K562 (cell line): ENCODE results near the gene TMEM107. TPM values are rescaled to one million over a fixed set of nuclear protein-coding genes. Genes with fewer than 3 reads are reported as not detected.

Experiments
- ADNP ChIP-seq: fragments of 200-800 bp; sonication (Bioruptor generic); IDR thresholded peaks from 2 replicates; pipeline ENCODE4 v1.6.1; 2016; ENCODE audit warnings: missing genetic modification characterization, missing compliant biosample characterization
- CTBP1 ChIP-seq: fragments of 450-650 bp; IDR thresholded peaks from 2 replicates; pipeline ENCODE4 v1.6.1; 2016; ENCODE audit warnings: borderline replicate concordance
- E4F1 ChIP-seq: fragments of 250-450 bp; sonication (Bioruptor Pico); IDR thresholded peaks from 2 replicates; pipeline ENCODE4 v1.5.0; 2021; ENCODE audit warnings: mild to moderate bottlenecking, borderline replicate concordance
- ERF ChIP-seq: fragments of 450-650 bp; formaldehyde crosslinking; IDR thresholded peaks from 2 replicates; pipeline ENCODE4 v1.4.0; 2020; ENCODE audit warnings: mild to moderate bottlenecking, mixed read lengths
- HEY1 ChIP-seq: fragments of 250-450 bp; sonication (Bioruptor Pico); IDR thresholded peaks from 2 replicates; pipeline ENCODE4 v1.5.0; 2020; ENCODE audit warnings: mild to moderate bottlenecking, moderate library complexity, borderline replicate concordance
- HMG20B ChIP-seq: fragments of 250-450 bp; sonication (Bioruptor Pico); IDR thresholded peaks from 2 replicates; pipeline ENCODE4 v1.5.0; 2021; ENCODE audit warnings: mild to moderate bottlenecking
- KAT8 ChIP-seq: fragments of 450-650 bp; IDR thresholded peaks from 2 replicates; pipeline ENCODE4 v1.6.1; 2016; ENCODE audit warnings: low read depth, mild to moderate bottlenecking
- MYBL2 ChIP-seq, 2 experiments: fragments of 450-650 bp in 1 of 2; sonication (generic) in 1 of 2; formaldehyde crosslinking in 1 of 2; IDR thresholded peaks; 2 replicates each; pipeline versions ENCODE4 v1.6.1 to v1.8.1; 2017 to 2022; ENCODE audit warnings: borderline replicate concordance in 1 of 2, inconsistent platforms in 1 of 2, low read depth in 1 of 2, mild to moderate bottlenecking in 1 of 2, missing genetic modification reagents in 1 of 2, moderate library complexity in 1 of 2
- PHB2 ChIP-seq: fragments of 450-650 bp; IDR thresholded peaks from 2 replicates; pipeline ENCODE4 v1.6.1; 2017; ENCODE audit warnings: low read depth
- SIN3B ChIP-seq: fragments of 450-650 bp; IDR thresholded peaks from 2 replicates; pipeline ENCODE4 v1.6.1; 2017; ENCODE audit warnings: low read depth, mild to moderate bottlenecking, moderate library complexity
- SMAD4 ChIP-seq: fragments of 250-450 bp; sonication (Bioruptor Pico); conservative IDR thresholded peaks from 2 replicates; pipeline ENCODE4 v1.8.0; 2021; ENCODE audit warnings: inconsistent platforms, mild to moderate bottlenecking, moderate library complexity
- SREBF2 ChIP-seq: sonication (generic); formaldehyde crosslinking; IDR thresholded peaks from 2 replicates; pipeline ENCODE4 v1.4.0; 2020; ENCODE audit warnings: mild to moderate bottlenecking, missing genetic modification reagents
- TFAP4 ChIP-seq: sonication (generic); formaldehyde crosslinking; IDR thresholded peaks from 2 replicates; pipeline ENCODE4 v1.8.0; 2022; ENCODE audit warnings: missing genetic modification reagents, mild to moderate bottlenecking, moderate library complexity, borderline replicate concordance
- TOE1 ChIP-seq, 2 experiments: fragments of 450-650 bp in 1 of 2; sonication (generic) in 1 of 2; formaldehyde crosslinking in 1 of 2; IDR thresholded peaks; 2 replicates each; pipeline versions ENCODE4 v1.7.1 to v1.8.0; 2016 to 2022; ENCODE audit warnings: borderline replicate concordance in 2 of 2, mild to moderate bottlenecking in 2 of 2, antibody characterized with exemption in 1 of 2, inconsistent platforms in 1 of 2, low read depth in 1 of 2, missing genetic modification reagents in 1 of 2, moderate library complexity in 1 of 2
- ZNF143 ChIP-seq: sonication (generic); formaldehyde crosslinking; IDR thresholded peaks from 2 replicates; pipeline ENCODE4 v1.9.0; 2022; ENCODE audit warnings: mild to moderate bottlenecking, missing genetic modification reagents
- polyA plus RNA-seq, 8 experiments: library from polyadenylated mRNA; depleted of rRNA in 4 of 8; stranded (reverse) in 5 of 8; unstranded in 3 of 8; fragments of >200 nt; fragmentation: Nextera tagmentation in 2 of 8; fragmentation: Illumina TruSeq in 1 of 8; extraction: Ambion mirVana in 2 of 8; extraction: Trizol in 1 of 8; gene quantifications; 2 replicates each; pipeline versions ENCODE4 v1.2.1 to v1.2.3, GENCODE V29; 2011 to 2014; ENCODE audit warnings: inconsistent platforms in 1 of 8, missing spikeins in 1 of 8
- total RNA-seq, 7 experiments: library from RNA; depleted of rRNA in 6 of 7; stranded (reverse); fragments of >200 nt in 6 of 7; fragmentation: Illumina TruSeq in 2 of 7; extraction: Trizol in 2 of 7; gene quantifications; 2 replicates each; pipeline versions ENCODE4 v1.2.1 to v1.2.3, GENCODE V29; 2011 to 2021; ENCODE audit warnings: low replicate concordance in 1 of 7
- TF ChIP-seq, protein P1 (sequence below), 2 experiments: fragments of 200-800 bp in 1 of 2; sonication (Bioruptor generic) in 1 of 2; sonication (generic) in 1 of 2; formaldehyde crosslinking in 1 of 2; IDR thresholded peaks in 1 of 2; conservative IDR thresholded peaks in 1 of 2; 2 replicates each; pipeline versions ENCODE4 v1.5.0 to v1.6.1; 2016 to 2020; ENCODE audit warnings: missing compliant biosample characterization in 1 of 2, missing genetic modification characterization in 1 of 2, missing genetic modification reagents in 1 of 2
- TF ChIP-seq, protein P2 (sequence below): fragments of 450-650 bp; IDR thresholded peaks from 2 replicates; pipeline ENCODE4 v1.7.0; 2016; ENCODE audit warnings: borderline replicate concordance

Gene TMEM107
- total and polyA plus RNA-seq, 9 of the 15 experiments (the other 6 are each of a cell fraction or from before 2014, with no cell fraction given), result 7.1 to 26.2 (median 16.9) TPM

GRCh38 chr17:8220783-8221662 is 44.8 kb upstream of the TMEM107 start (continued):
- TF ChIP-seq, protein P1, sequence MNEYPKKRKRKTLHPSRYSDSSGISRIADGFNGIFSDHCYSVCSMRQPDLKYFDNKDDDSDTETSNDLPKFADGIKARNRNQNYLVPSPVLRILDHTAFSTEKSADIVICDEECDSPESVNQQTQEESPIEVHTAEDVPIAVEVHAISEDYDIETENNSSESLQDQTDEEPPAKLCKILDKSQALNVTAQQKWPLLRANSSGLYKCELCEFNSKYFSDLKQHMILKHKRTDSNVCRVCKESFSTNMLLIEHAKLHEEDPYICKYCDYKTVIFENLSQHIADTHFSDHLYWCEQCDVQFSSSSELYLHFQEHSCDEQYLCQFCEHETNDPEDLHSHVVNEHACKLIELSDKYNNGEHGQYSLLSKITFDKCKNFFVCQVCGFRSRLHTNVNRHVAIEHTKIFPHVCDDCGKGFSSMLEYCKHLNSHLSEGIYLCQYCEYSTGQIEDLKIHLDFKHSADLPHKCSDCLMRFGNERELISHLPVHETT (CRISPR knock-in tag; conservative IDR thresholded peaks at IDR 0.05 in 1 of 2, IDR thresholded peaks at IDR 0.05 in 1 of 2), result peak in 1 of 2 experiments; percentile 66; a peak in 2 of 4 replicates
- TF ChIP-seq SREBF2 (no peak), TFAP4 (peak; percentile 88), PHB2 (no peak), CTBP1 (no peak), MYBL2 (IDR thresholded peaks at IDR 0.05; ENCODE audit: low read depth) (no peak), MYBL2 (CRISPR knock-in tag; IDR thresholded peaks at IDR 0.05; ENCODE audit: borderline replicate concordance) (no peak), SIN3B (no peak), KAT8 (no peak), HEY1 (CRISPR knock-in tag) (no peak), SMAD4 (CRISPR knock-in tag) (no peak), HMG20B (CRISPR knock-in tag) (no peak), TOE1 (IDR thresholded peaks at IDR 0.05; ENCODE audit: borderline replicate concordance) (0 out of 2 replicates have a peak, but pooled peaks have one; percentile 12), TOE1 (CRISPR knock-in tag; IDR thresholded peaks at IDR 0.05; ENCODE audit: borderline replicate concordance, low read depth) (no peak), ERF (CRISPR knock-in tag) (no peak), ZNF143 (CRISPR knock-in tag) (no peak), E4F1 (CRISPR knock-in tag) (no peak), ADNP (tag) (peak; percentile 97)
- TF ChIP-seq, protein P2, sequence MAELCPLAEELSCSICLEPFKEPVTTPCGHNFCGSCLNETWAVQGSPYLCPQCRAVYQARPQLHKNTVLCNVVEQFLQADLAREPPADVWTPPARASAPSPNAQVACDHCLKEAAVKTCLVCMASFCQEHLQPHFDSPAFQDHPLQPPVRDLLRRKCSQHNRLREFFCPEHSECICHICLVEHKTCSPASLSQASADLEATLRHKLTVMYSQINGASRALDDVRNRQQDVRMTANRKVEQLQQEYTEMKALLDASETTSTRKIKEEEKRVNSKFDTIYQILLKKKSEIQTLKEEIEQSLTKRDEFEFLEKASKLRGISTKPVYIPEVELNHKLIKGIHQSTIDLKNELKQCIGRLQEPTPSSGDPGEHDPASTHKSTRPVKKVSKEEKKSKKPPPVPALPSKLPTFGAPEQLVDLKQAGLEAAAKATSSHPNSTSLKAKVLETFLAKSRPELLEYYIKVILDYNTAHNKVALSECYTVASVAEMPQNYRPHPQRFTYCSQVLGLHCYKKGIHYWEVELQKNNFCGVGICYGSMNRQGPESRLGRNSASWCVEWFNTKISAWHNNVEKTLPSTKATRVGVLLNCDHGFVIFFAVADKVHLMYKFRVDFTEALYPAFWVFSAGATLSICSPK, result no peak
